Mesodermal cell (in vitro differentiated cells): Measurements from ENCODE around the gene APLF.
"Not testable (repeated sequence)": the region's sequence is repeated elsewhere in the genome, so short reads cannot be mapped to it uniquely, and the experiment has no call there.

Source experiments
- H3K27ac ChIP-seq: 2 replicates; pipeline ENCODE4 v1.7.0; 2013; ENCODE audit warnings: mild to moderate bottlenecking, low read depth, low read length, moderate library complexity; ENCODE audit not compliant: severe bottlenecking
- H3K36me3 ChIP-seq: 2 replicates; pipeline ENCODE4 v1.7.1; 2013; ENCODE audit warnings: mild to moderate bottlenecking, low read length, moderate library complexity; ENCODE audit not compliant: control insufficient read depth, insufficient read depth
- H3K4me1 ChIP-seq: one replicate; pipeline ENCODE4 v1.7.1; 2013; ENCODE audit warnings: mild to moderate bottlenecking, low read length; ENCODE audit not compliant: insufficient read depth, control insufficient read depth, poor library complexity, severe bottlenecking
- H3K4me3 ChIP-seq: 2 replicates; pipeline ENCODE4 v1.7.0; 2013; ENCODE audit warnings: low read length, control low read depth, mild to moderate bottlenecking; ENCODE audit not compliant: insufficient read depth, poor library complexity, severe bottlenecking; ENCODE audit errors: extremely low read depth
- H3K9me3 ChIP-seq: 2 replicates; pipeline ENCODE4 v1.7.1; 2013; ENCODE audit warnings: mild to moderate bottlenecking, low read length, moderate library complexity; ENCODE audit not compliant: control insufficient read depth
- WGBS, 2 experiments: methylation state at CpG; one replicate each; pipeline ENCODE4 v1.1.5; 2013; ENCODE audit warnings: missing lambda C conversion rate in 2 of 2; ENCODE audit not compliant: insufficient coverage in 2 of 2; 5-methylcytosine and 5-hydroxymethylcytosine counted together

The APLF gene

GRCh38 chr2:68482296-68482820, 15.0 kb downstream of the APLF start:
- H3K27ac ChIP-seq = no peak overlapping the region
- no peaks in the 10 kb centered on the region for H3K9me3 ChIP-seq
- peaks cover 7% of the 10 kb centered on the region for H3K4me1 ChIP-seq
- no peaks in the 10 kb centered on the region for H3K36me3 ChIP-seq
- H3K4me3 ChIP-seq = no peak overlapping the region
- 70 to 92% methylated on average over 2 of the region's 2 CpGs for WGBS, 2 experiments

GRCh38 chr2:68483011-68483410, 15.6 kb downstream of the APLF start:
- 85 to 96% methylated on average over 2 to 3 of the region's 3 CpGs for WGBS, 2 experiments
- Histone ChIP-seq H3K4me1 (peaks cover 7% of the 10 kb centered on the region), H3K9me3 (no peaks in the 10 kb centered on the region), H3K27ac (no peak overlapping the region), H3K4me3 (no peak overlapping the region), H3K36me3 (no peaks in the 10 kb centered on the region)

GRCh38 chr2:68487773-68488355, 20.5 kb downstream of the APLF start:
- H3K27ac ChIP-seq = no peak overlapping the region
- WGBS, 2 experiments = 70% methylated on average over 2 of the region's 3 CpGs; no CpG with 5 or more reads in 1 of the 2 experiments

GRCh38 chr2:68488605-68489004, 21.2 kb downstream of the APLF start:
- not testable (repeated sequence) for H3K36me3 ChIP-seq, H3K4me3 ChIP-seq, H3K27ac ChIP-seq, H3K4me1 ChIP-seq, H3K9me3 ChIP-seq
- no CpG with 5 or more reads among the region's 1 CpG for WGBS, 2 experiments

More at GRCh38 chr2:68487773-68488355, 20.5 kb downstream of the APLF start:
- no peaks in the 10 kb centered on the region for H3K36me3 ChIP-seq
- H3K9me3 ChIP-seq = no peaks in the 10 kb centered on the region
- H3K4me3 ChIP-seq = no peak overlapping the region
- no peaks in the 10 kb centered on the region for H3K4me1 ChIP-seq

GRCh38 chr2:68489282-68489681, 21.9 kb downstream of the APLF start:
- WGBS, 2 experiments = 100% methylated on average over 1 of the region's 1 CpG; no CpG with 5 or more reads in 1 of the 2 experiments
- Histone ChIP-seq H3K27ac (no peak overlapping the region), H3K9me3 (no peaks in the 10 kb centered on the region), H3K36me3 (no peaks in the 10 kb centered on the region), H3K4me3 (no peak overlapping the region), H3K4me1 (no peaks in the 10 kb centered on the region)

- no CpG with 5 or more reads among the region's 1 CpG for WGBS, 2 experiments
- Histone ChIP-seq H3K36me3 (no peaks in the 10 kb centered on the region), H3K27ac (no peak overlapping the region), H3K9me3 (peaks cover 7% of the 10 kb centered on the region), H3K4me3 (no peak overlapping the region), H3K4me1 (no peaks in the 10 kb centered on the region)
These were observed 24.2 kb downstream of the APLF start for GRCh38 chr2:68491582-68491981.

- Histone ChIP-seq H3K4me1 (no peaks in the 10 kb centered on the region), H3K36me3 (no peaks in the 10 kb centered on the region), H3K4me3 (no peak overlapping the region), H3K27ac (no peak overlapping the region), H3K9me3 (peaks cover 7% of the 10 kb centered on the region)
These were observed 31.7 kb downstream of the APLF start for GRCh38 chr2:68499133-68499532.

- Histone ChIP-seq H3K27ac (no peak overlapping the region), H3K36me3 (no peaks in the 10 kb centered on the region), H3K4me1 (no peaks in the 10 kb centered on the region), H3K4me3 (no peak overlapping the region), H3K9me3 (peaks cover 6% of the 10 kb centered on the region)
- 93 to 100% methylated on average over 3 to 4 of the region's 4 CpGs for WGBS, 2 experiments
These were observed 33.3 kb downstream of the APLF start for GRCh38 chr2:68500649-68501048.

GRCh38 chr2:68501768-68502167, 34.4 kb downstream of the APLF start:
- WGBS, 2 experiments = 75 to 94% methylated on average over 5 of the region's 5 CpGs
- no peaks in the 10 kb centered on the region for H3K9me3 ChIP-seq
- no peak overlapping the region for H3K4me3 ChIP-seq
- H3K4me1 ChIP-seq = no peaks in the 10 kb centered on the region
- no peaks in the 10 kb centered on the region for H3K36me3 ChIP-seq
- H3K27ac ChIP-seq = no peak overlapping the region

GRCh38 chr2:68505603-68506159, 38.3 kb downstream of the APLF start:
- Histone ChIP-seq H3K36me3 (no peaks in the 10 kb centered on the region), H3K27ac (no peak overlapping the region), H3K4me1 (no peaks in the 10 kb centered on the region), H3K9me3 (no peaks in the 10 kb centered on the region), H3K4me3 (no peak overlapping the region)
- WGBS, 2 experiments = 100% methylated on average over 1 of the region's 2 CpGs; no CpG with 5 or more reads in 1 of the 2 experiments

- Histone ChIP-seq H3K4me3 (no peak overlapping the region), H3K9me3 (no peaks in the 10 kb centered on the region), H3K27ac (no peak overlapping the region), H3K36me3 (no peaks in the 10 kb centered on the region), H3K4me1 (no peaks in the 10 kb centered on the region)
- WGBS, 2 experiments = 93% methylated on average over 1 of the region's 3 CpGs; no CpG with 5 or more reads in 1 of the 2 experiments
These were observed 38.8 kb downstream of the APLF start for GRCh38 chr2:68506170-68506569.
